ENCODE results near the gene TUBB3. TPM values are rescaled to one million over a fixed set of nuclear protein-coding genes. Genes with fewer than 3 reads are reported as not detected.

TUBB3 gene
- total RNA-seq, 1 experiment from 2014 or later: 164 TPM

- Histone ChIP-seq H3K79me2 (ENCODE audit: insufficient read depth, low read length) (0 out of 2 replicates have a peak, but pooled peaks cover 2% of the 10 kb centered on the region), H4K8ac (replicated peaks; ENCODE audit: insufficient read length, low read depth, low read length) (no peak overlapping the region), H3K23me2 (ENCODE audit: insufficient read length, low read depth, low read length, poor library complexity, severe bottlenecking) (peaks cover 18% of the 10 kb centered on the region), H2BK12ac (ENCODE audit: insufficient read length, low read depth, low read length) (no peak overlapping the region), H3K4ac (ENCODE audit: low read depth, low read length) (no peak overlapping the region), H4K5ac (ENCODE audit: insufficient read length, low read depth, low read length) (no peak overlapping the region), H3K56ac (ENCODE audit: insufficient read length, low read depth, low read length) (no peak overlapping the region), H2AFZ (ENCODE audit: low read length) (no peak overlapping the region), H3T11ph (ENCODE audit: low read length) (no peak overlapping the region), H2BK5ac (ENCODE audit: insufficient read length, low read length) (no peak overlapping the region), H3K18ac (ENCODE audit: insufficient read length, low read depth, low read length) (no peak overlapping the region), H3K14ac (ENCODE audit: insufficient read depth, low read length) (no peak overlapping the region), H3K27me3 (ENCODE audit: insufficient read depth, low read length) (no peaks in the 10 kb centered on the region), H2BK20ac (ENCODE audit: low read depth, low read length, poor library complexity, severe bottlenecking) (no peak overlapping the region), H4K20me1 (ENCODE audit: control insufficient read depth, insufficient read depth, insufficient read length) (no peaks in the 10 kb centered on the region), H3K4me2 (ENCODE audit: insufficient read depth, insufficient read length, low read length) (peak overlapping the region; percentile 62), H4K91ac (ENCODE audit: insufficient read length, low read depth, low read length) (no peak overlapping the region), H2BK15ac (ENCODE audit: low read depth, low read length) (no peak overlapping the region), H2AK5ac (ENCODE audit: insufficient read length, low read length) (no peak overlapping the region), H3K23ac (ENCODE audit: insufficient read length, low read depth, low read length) (no peak overlapping the region), H3K9me3 (ENCODE audit: control insufficient read depth, low read depth, low read length) (no peaks in the 10 kb centered on the region), H2BK120ac (ENCODE audit: low read depth, low read length, poor library complexity, severe bottlenecking) (no peak overlapping the region), H3K4me1 (ENCODE audit: insufficient read depth, low read length) (no peaks in the 10 kb centered on the region; the same call in 1 of the 2 replicates), H3K9ac (ENCODE audit: extremely low read depth, insufficient read length, low read length) (no peak overlapping the region), H3K27ac (ENCODE audit: insufficient read length, low read depth, low read length) (no peak overlapping the region), H3K79me1 (ENCODE audit: insufficient read depth, low read depth, low read length, poor library complexity, severe bottlenecking) (peaks cover 3% of the 10 kb centered on the region)
- no peaks in the 10 kb centered on the region; a peak in 1 of 5 replicates for H3K9me3 Mint-ChIP-seq
- no CpG with 5 or more reads among the region's 41 CpGs for WGBS (ENCODE audit: extremely low coverage, insufficient read length, low lambda C conversion rate)
- H3K4me1 Mint-ChIP-seq: peaks cover 25 to 38% of the 10 kb centered on the region in 2 experiments
- H3K36me3 Mint-ChIP-seq (ENCODE audit: insufficient read depth in 1 of 3, low read depth in 3 of 3): peaks cover 0 to 6% (median 4%) of the 10 kb centered on the region in 3 experiments; a peak in 5 of 7 replicates
- H3K4me3 Mint-ChIP-seq: peak overlapping the region; percentile 67 to 80
- H3K27ac Mint-ChIP-seq: no peak overlapping the region
- TF ChIP-seq, protein P1, sequence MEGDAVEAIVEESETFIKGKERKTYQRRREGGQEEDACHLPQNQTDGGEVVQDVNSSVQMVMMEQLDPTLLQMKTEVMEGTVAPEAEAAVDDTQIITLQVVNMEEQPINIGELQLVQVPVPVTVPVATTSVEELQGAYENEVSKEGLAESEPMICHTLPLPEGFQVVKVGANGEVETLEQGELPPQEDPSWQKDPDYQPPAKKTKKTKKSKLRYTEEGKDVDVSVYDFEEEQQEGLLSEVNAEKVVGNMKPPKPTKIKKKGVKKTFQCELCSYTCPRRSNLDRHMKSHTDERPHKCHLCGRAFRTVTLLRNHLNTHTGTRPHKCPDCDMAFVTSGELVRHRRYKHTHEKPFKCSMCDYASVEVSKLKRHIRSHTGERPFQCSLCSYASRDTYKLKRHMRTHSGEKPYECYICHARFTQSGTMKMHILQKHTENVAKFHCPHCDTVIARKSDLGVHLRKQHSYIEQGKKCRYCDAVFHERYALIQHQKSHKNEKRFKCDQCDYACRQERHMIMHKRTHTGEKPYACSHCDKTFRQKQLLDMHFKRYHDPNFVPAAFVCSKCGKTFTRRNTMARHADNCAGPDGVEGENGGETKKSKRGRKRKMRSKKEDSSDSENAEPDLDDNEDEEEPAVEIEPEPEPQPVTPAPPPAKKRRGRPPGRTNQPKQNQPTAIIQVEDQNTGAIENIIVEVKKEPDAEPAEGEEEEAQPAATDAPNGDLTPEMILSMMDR (conservative IDR thresholded peaks at IDR 0.05): no peak
- peaks cover 22% of the 10 kb centered on the region for H3K27me3 Mint-ChIP-seq (ENCODE audit: low read depth)
- peak; percentile 65 for DNase-seq
Measured at GRCh38 chr16:89923640-89924296, 626 bp downstream of the TUBB3 start.
